HUES48 (cell line): ENCODE data around the gene MYADML2.
"Not testable (repeated sequence)": the region's sequence is repeated elsewhere in the genome, so short reads cannot be mapped to it uniquely, and the experiment has no call there.

ENCODE experiments used
- H3K27ac ChIP-seq: one replicate; pipeline ENCODE4 v1.7.0; 2013; ENCODE audit warnings: low read depth, low read length, inconsistent platforms
- H3K27me3 ChIP-seq: 2 replicates; pipeline ENCODE4 v1.6.1; 2013; ENCODE audit warnings: mild to moderate bottlenecking, low read length; ENCODE audit not compliant: control insufficient read depth, insufficient read depth
- H3K36me3 ChIP-seq: 2 replicates; pipeline ENCODE4 v1.6.1; 2013; ENCODE audit warnings: low read length; ENCODE audit not compliant: control insufficient read depth, insufficient read depth
- H3K4me1 ChIP-seq: 2 replicates; pipeline ENCODE4 v1.6.1; 2013; ENCODE audit warnings: mild to moderate bottlenecking, low read length; ENCODE audit not compliant: control insufficient read depth, insufficient read depth
- H3K4me3 ChIP-seq: 2 replicates; pipeline ENCODE4 v1.5.1; 2013; ENCODE audit warnings: mild to moderate bottlenecking, low read depth, low read length
- H3K9ac ChIP-seq: 2 replicates; pipeline ENCODE4 v1.6.1; 2013; ENCODE audit warnings: mild to moderate bottlenecking, low read depth, low read length, moderate library complexity
- H3K9me3 ChIP-seq: 2 replicates; pipeline ENCODE4 v1.6.1; 2013; ENCODE audit warnings: low read length; ENCODE audit not compliant: control insufficient read depth, insufficient read depth

The MYADML2 gene

DNA sequence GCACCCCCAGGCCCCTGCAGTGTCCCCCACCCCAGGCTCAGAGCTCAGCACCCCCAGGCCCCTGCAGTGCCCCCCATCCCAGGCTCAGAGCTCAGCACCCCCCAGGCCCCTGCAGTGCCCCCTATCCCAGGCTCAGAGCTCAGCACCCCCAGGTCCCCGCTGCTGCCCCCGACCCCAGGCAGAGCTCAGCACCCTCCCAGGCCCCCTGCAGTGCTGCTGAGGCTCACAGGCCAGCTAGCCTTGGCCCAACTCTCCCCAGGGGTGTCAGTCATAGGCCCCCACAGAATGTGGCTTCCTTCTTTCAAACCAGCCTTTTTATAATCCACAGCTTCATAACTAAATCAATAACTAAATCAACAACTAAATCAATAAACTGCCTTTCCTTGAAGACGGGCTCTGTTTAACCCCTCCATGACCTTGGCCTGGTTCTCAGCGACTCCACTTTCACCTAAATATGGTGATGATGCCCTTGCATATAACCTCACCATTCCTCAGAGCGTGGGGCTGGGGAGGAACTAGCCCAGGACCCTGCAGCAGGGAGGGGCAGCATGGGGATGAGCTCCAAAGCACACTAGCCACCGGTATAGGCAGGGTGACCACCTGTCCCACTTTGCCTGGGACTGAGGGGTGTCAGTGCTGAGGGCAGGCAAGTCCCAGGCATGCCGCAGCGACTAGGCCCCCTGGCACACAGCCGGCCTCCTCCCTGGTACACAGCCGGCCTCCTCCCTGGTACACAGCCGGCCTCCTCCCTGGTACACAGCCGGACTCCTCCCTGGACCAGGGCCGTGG lies 8.9 kb upstream of the MYADML2 start:
- Histone ChIP-seq H3K27me3 (peaks cover 48% of the 10 kb centered on the region), H3K4me3 (no peak overlapping the region), H3K36me3 (no peaks in the 10 kb centered on the region), H3K9ac (no peak overlapping the region), H3K27ac (no peak overlapping the region), H3K4me1 (no peaks in the 10 kb centered on the region), H3K9me3 (no peaks in the 10 kb centered on the region)

DNA sequence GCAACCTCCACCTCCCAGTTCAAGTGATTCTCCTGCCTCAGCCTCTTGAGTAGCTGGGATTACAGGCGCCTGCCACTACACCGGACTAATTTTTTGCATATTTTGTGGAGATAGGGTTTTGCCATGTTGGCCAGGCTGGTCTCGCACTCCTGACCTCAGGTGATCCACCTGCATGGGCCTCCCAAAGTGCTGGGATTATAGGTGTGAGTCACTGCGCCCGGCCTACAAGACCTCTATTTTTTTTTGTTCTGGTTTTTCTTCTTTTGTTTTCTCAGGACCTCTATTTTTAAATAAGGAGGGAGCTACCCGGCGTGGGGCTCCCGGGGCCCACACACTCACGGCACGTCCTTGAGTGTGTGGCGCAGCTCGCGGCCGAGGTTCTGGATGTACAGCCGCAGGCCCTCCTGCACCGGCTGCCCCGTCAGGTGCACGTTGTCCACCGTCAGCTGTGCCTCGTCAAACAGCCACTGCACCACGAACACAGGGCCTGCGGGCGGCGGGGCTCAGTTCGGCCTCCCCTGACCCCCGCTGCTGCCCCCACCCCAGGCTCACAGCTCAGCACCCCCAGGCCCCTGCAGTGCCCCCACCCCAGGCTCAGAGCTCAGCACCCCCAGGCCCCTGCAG lies 8.1 kb upstream of the MYADML2 start:
- peaks cover 41% of the 10 kb centered on the region for H3K27me3 ChIP-seq
- no peak overlapping the region for H3K4me3 ChIP-seq
- H3K36me3 ChIP-seq = no peaks in the 10 kb centered on the region
- no peaks in the 10 kb centered on the region for H3K9me3 ChIP-seq
- H3K27ac ChIP-seq = no peak overlapping the region
- H3K4me1 ChIP-seq = no peaks in the 10 kb centered on the region
- no peak overlapping the region for H3K9ac ChIP-seq

DNA sequence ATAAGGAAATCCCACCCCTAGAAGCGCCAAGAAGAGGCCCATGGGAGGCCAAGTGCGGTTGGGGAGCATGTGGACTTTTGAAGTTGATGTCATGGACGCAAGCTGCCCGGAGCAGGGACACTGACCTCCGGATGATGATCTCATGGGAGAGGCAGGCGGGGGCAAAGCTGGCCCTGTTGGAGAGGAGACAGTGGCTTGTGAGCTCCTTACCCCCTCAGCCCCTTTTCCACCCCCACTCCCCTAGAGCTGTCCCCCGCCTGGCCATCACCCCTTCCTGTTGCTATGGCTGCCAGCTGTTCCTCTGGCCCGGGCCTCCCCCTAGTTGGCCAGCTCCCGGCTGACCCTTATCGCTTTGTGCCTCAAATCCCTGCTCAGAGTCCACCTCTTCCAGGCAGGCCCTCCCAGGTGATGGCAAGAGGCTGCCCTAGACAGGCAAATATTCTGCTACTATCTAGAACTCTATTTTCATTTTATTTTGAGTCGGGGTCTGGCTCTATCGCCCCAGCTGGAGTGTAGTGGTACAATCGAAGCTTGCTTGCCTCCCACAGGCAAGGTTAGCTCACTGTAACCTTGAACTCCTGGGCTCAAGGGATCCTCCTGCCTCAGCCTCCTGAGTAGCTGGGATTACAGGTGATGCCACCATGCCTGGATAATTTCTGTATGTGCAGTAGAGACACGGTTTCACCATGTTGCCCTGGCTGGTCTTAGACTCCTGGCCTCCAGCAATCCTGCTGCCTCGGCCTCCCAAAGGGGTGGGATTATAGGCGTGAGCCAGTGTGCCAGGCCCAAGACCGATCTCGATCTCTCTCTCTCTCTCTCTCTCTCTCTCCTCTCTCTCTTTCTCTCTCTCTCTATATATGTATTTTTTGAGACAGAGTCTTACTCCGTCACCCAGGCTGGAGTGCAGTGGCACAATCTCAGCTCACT lies 7.4 kb upstream of the MYADML2 start:
- Histone ChIP-seq H3K9me3 (no peaks in the 10 kb centered on the region), H3K27me3 (peaks cover 33% of the 10 kb centered on the region), H3K4me1 (no peaks in the 10 kb centered on the region), H3K9ac (no peak overlapping the region), H3K27ac (no peak overlapping the region), H3K36me3 (no peaks in the 10 kb centered on the region), H3K4me3 (no peak overlapping the region)

DNA sequence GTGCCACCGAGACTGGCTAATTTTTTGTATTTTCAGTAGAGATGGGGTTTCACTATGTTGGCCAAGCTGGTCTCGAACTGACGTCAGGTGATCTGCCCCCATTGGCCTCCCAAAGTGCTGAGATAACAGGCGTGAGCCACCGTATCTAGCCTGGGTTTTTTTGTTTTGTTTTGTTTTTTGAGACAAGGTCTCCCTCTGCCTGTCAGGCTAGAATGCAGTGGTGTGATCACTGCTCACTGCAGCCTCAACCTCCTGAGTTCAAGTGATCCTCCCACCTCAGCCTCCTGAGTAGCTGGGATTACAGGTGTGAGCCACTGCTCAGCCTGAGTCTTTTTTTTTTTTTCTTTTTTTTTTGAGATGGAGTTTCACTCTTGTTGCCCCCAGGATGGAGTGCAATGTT lies 6.4 kb upstream of the MYADML2 start:
- not testable (repeated sequence) for H3K36me3 ChIP-seq, H3K9ac ChIP-seq, H3K9me3 ChIP-seq, H3K4me1 ChIP-seq, H3K4me3 ChIP-seq, H3K27ac ChIP-seq
- peaks cover 23% of the 10 kb centered on the region for H3K27me3 ChIP-seq

- no peak overlapping the region for H3K27ac ChIP-seq
- no peaks in the 10 kb centered on the region for H3K36me3 ChIP-seq
- no peaks in the 10 kb centered on the region for H3K4me1 ChIP-seq
- H3K4me3 ChIP-seq = no peak overlapping the region
- no peak overlapping the region for H3K9ac ChIP-seq
- no peaks in the 10 kb centered on the region for H3K9me3 ChIP-seq
- peaks cover 17% of the 10 kb centered on the region; the same call in 1 of the 2 replicates for H3K27me3 ChIP-seq
Observed at GRCh38 chr17:81952792-81953228, 5.8 kb upstream of the MYADML2 start.

DNA sequence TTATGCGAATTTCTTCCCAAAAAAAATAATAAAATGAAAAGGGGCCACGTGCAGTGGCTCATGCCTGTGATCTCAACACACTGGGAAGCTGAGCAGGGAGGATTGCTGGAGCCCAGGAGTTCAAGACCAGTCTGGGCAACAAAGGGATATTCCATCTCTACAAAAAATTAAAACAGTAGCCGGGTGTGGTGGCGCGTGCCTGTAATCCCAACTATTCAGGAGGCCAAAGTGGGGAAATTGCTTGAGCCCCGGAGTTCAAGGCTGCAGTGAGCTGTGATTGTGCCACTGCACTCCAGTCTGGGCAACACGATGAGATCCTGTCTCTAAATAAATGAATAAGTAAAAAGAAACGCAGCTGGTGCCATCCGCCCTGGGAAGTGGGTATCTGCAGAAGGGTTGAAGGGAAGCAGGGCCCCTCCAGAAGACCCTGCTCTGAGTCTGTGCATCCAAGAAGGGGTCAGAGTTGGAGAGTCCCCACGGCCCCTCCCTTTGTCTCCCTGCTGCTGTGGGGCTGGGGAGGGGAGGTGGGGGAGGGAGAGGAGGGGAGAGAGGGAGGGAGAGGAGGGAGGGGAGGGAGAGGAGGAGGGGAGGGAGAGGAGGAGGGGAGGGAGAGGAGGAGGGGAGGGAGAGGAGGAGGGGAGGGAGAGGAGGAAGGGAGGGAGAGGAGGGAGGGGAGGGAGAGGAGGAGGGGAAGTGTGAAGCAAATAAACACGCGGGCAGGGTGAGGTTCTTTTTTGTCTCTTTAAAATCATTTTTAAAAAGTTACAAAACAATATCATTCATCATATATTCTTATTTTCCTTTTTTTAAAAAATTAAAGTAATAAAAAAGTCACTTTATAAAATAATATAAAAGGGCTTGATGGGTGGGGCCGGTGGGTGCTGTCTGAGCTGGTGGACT lies 5.0 kb upstream of the MYADML2 start:
- no peak overlapping the region for H3K27ac ChIP-seq
- no peak overlapping the region for H3K9ac ChIP-seq
- no peaks in the 10 kb centered on the region for H3K9me3 ChIP-seq
- no peak overlapping the region for H3K4me3 ChIP-seq
- no peaks in the 10 kb centered on the region for H3K36me3 ChIP-seq
- peaks cover 9% of the 10 kb centered on the region; the same call in 1 of the 2 replicates for H3K27me3 ChIP-seq
- H3K4me1 ChIP-seq = no peaks in the 10 kb centered on the region

GRCh38 chr17:81950501-81950900 lies 3.5 kb upstream of the MYADML2 start:
- H3K27ac ChIP-seq = no peak overlapping the region
- no peaks in the 10 kb centered on the region for H3K27me3 ChIP-seq
- no peaks in the 10 kb centered on the region for H3K4me1 ChIP-seq
- no peak overlapping the region for H3K4me3 ChIP-seq
- H3K9me3 ChIP-seq = no peaks in the 10 kb centered on the region
- no peaks in the 10 kb centered on the region for H3K36me3 ChIP-seq
- H3K9ac ChIP-seq = no peak overlapping the region

- Histone ChIP-seq H3K36me3 (no peaks in the 10 kb centered on the region), H3K4me1 (no peaks in the 10 kb centered on the region), H3K27ac (no peak overlapping the region), H3K4me3 (no peak overlapping the region), H3K9me3 (no peaks in the 10 kb centered on the region), H3K27me3 (0 out of 2 replicates have a peak, but pooled peaks cover 3% of the 10 kb centered on the region), H3K9ac (no peak overlapping the region)
Observed at GRCh38 chr17:81948635-81949378, 1.8 kb upstream of the MYADML2 start.

- H3K36me3 ChIP-seq = no peaks in the 10 kb centered on the region
- no peaks in the 10 kb centered on the region for H3K9me3 ChIP-seq
- H3K4me3 ChIP-seq = no peak overlapping the region
- 0 out of 2 replicates have a peak, but pooled peaks cover 3% of the 10 kb centered on the region for H3K27me3 ChIP-seq
- peaks cover 11% of the 10 kb centered on the region for H3K4me1 ChIP-seq
- H3K27ac ChIP-seq = no peak overlapping the region
- no peak overlapping the region for H3K9ac ChIP-seq
Observed at GRCh38 chr17:81944858-81945257, 2.2 kb downstream of the MYADML2 start.

- Histone ChIP-seq H3K9ac (no peak overlapping the region), H3K4me1 (peaks cover 11% of the 10 kb centered on the region), H3K4me3 (no peak overlapping the region), H3K36me3 (no peaks in the 10 kb centered on the region), H3K9me3 (no peaks in the 10 kb centered on the region), H3K27ac (no peak overlapping the region), H3K27me3 (0 out of 2 replicates have a peak, but pooled peaks cover 3% of the 10 kb centered on the region)
Observed at GRCh38 chr17:81942167-81942553, 4.9 kb downstream of the MYADML2 start.
